Heart left ventricle (tissue), 16 donors: Measurements from ENCODE around the gene SORCS1. TPM values are rescaled to one million over a fixed set of nuclear protein-coding genes. Genes with fewer than 3 reads are reported as not detected.
A peak's percentile ranks its signal among the peaks of the same experiment; 100 is the strongest.

Experiments used
- ATAC-seq, 4 donors: fragments of 200-7000 bp; cut with Tn5 transposase; one replicate each; pipeline ENCODE4 v1.9.1; 2020 to 2022; ENCODE audit warnings: moderate library complexity in 4 of 4, mild to moderate bottlenecking in 3 of 4, moderate number of reproducible peaks in 1 of 4
- DNase-seq, 5 donors: peaks; one replicate each; pipeline ENCODE4 v3.0.0-alpha.2; 2020
- H3K27ac ChIP-seq, 12 donors: fragments of 200-600 bp; sonication (generic) in 4 of 12; one replicate each; pipeline versions ENCODE4 v1.5.0 to v1.8.0; 2016 to 2022; ENCODE audit warnings: mild to moderate bottlenecking in 2 of 12
- H3K27me3 ChIP-seq, 9 donors: fragments of 200-600 bp; sonication (generic) in 2 of 9; one replicate each; pipeline versions ENCODE4 v1.5.1 to v1.8.0; 2016 to 2022; ENCODE audit warnings: mild to moderate bottlenecking in 3 of 9
- H3K36me3 ChIP-seq, 9 donors: fragments of 200-600 bp; sonication (generic) in 2 of 9; one replicate each; pipeline versions ENCODE4 v1.5.0 to v1.8.0; 2018 to 2022; ENCODE audit warnings: mild to moderate bottlenecking in 2 of 9
- H3K4me1 ChIP-seq, 12 donors: fragments of 200-600 bp; sonication (generic) in 4 of 12; one replicate each; pipeline versions ENCODE4 v1.5.0 to v1.8.0; 2016 to 2022; ENCODE audit warnings: mild to moderate bottlenecking in 3 of 12
- H3K4me3 ChIP-seq, 12 donors: fragments of 200-600 bp; sonication (generic) in 4 of 12; one replicate each; pipeline versions ENCODE4 v1.5.0 to v1.8.0; 2017 to 2022; ENCODE audit warnings: mild to moderate bottlenecking in 9 of 12, moderate library complexity in 4 of 12
- H3K9me3 ChIP-seq, 12 donors: fragments of 200-600 bp; sonication (generic) in 4 of 12; one replicate each; pipeline versions ENCODE4 v1.5.0 to v1.8.0; 2016 to 2022; ENCODE audit warnings: mild to moderate bottlenecking in 1 of 12
- CTCF ChIP-seq, 12 donors: fragments of 200-600 bp; sonication (generic) in 4 of 12; IDR thresholded peaks; one replicate each; pipeline versions ENCODE4 v1.5.0 to v1.8.0; 2018 to 2022; ENCODE audit warnings: antibody characterized with exemption in 12 of 12, mild to moderate bottlenecking in 5 of 12
- POLR2A ChIP-seq, 2 donors: fragments of 450-650 bp; IDR thresholded peaks; one replicate each; pipeline ENCODE4 v1.6.1; 2017; ENCODE audit warnings: antibody characterized with exemption in 2 of 2, mild to moderate bottlenecking in 2 of 2, moderate library complexity in 2 of 2
- WGBS, 4 donors: extraction: QIAGEN DNeasy Blood & Tissue Kit in 2 of 4; methylation state at CpG; one replicate each; pipeline versions ENCODE4 v1.1.5 to v1.1.7; 2013 to 2018; 5-methylcytosine and 5-hydroxymethylcytosine counted together
- intact Hi-C, 10 donors: fragments of 100-400 bp; cut with DNase I; formaldehyde crosslinking; loops; one replicate each; pipeline versions ENCODE4 v1.11.1 to v1.14.2; 2022
- polyA plus RNA-seq, 2 donors: library from polyadenylated mRNA; stranded (reverse); fragments of 200-250 nt; gene quantifications; one replicate each; pipeline ENCODE4 v1.2.3, GENCODE V29; 2013
- total RNA-seq, 9 donors: library from RNA; depleted of rRNA in 2 of 9; stranded (reverse); fragments of >200 nt in 2 of 9; fragmentation: NEBNext Ultra II Directional in 3 of 9; extraction: Animal tissue kit (Norgen Biotek cat#: 25700) in 3 of 9; gene quantifications; one replicate each; pipeline versions ENCODE4 v1.1.0 to v1.2.4, GENCODE V29; 2016 to 2023
- donor health status: ischemic (EF 13 %, LVEDD 7.1; RV severe dilation, severe dysfunction).
- donor health status: healthy with polysubstance abuse.
- donor health status: DM: no; HTN: yes; CAD: no.
- donor health status: DM: no; HTN: no; CAD: no.
- donor health status: ischemic (EF 25% LVEDD 6.9; RV normal size, moderate dysfunction).
- donor health status: ischemic (EF 25% LVEDD 5.7; RV mildly dilated, moderate dysfunction).
- donor health status: healthy.
- donor health status: DM: yes; HTN: yes; CAD: no.
- donor health status: ischemic (EF 35%, LVEDD 5.7; RV mildly dilated, moderate dysfunction).
- donor health status: nonischemic (EF 11% LVEDD 7.7; RV severe dilation, severe dysfunction).
- donor health status: DM: yes; HTN: yes; CAD: no.
- donor health status: PGD.
- donor health status: ischemic (EF 29% LVEDD 5.4; RV normal size, mild dysfunction).
- donor health status: nonischemic (EF 23%, LVEDD 6.1; RV moderate dilation, normal function).

SORCS1 gene
- total and polyA plus RNA-seq, 11 donors, result 0.23 to 5.7 (median 1.1) TPM

- Histone ChIP-seq H3K36me3 (no peaks in the 10 kb centered on the region), H3K4me1 (peaks cover 0 to 7% (median 0%) of the 10 kb centered on the region in 12 donors), H3K9me3 (peaks cover 0 to 13% (median 0%) of the 10 kb centered on the region in 12 donors), H3K4me3 (no peak overlapping the region), H3K27ac (no peak overlapping the region), H3K27me3 (no peaks in the 10 kb centered on the region)
- DNase-seq (no peak), ATAC-seq (no peak)
- intact Hi-C loops, result loop anchor here in 3 of 10 donors (5.0 kb wide), 2 partner anchors 53 to 728 kb away; no protein-coding TSS in a partner anchor
- TF ChIP-seq POLR2A (IDR thresholded peaks at IDR 0.05) (no peak), CTCF (IDR thresholded peaks at IDR 0.05) (no peak)
- WGBS, 4 donors, result 70 to 81% (median 79%) methylated on average over 2 of the region's 2 CpGs
These were observed 484.4 kb downstream of the SORCS1 start for GRCh38 chr10:106680061-106680460.

- TF ChIP-seq POLR2A (IDR thresholded peaks at IDR 0.05) (no peak), CTCF (IDR thresholded peaks at IDR 0.05) (no peak)
- no peak for DNase-seq
- intact Hi-C loops, result no loop called here
- no peaks in the 10 kb centered on the region for H3K36me3 ChIP-seq
- peaks cover 0 to 13% (median 0%) of the 10 kb centered on the region in 12 donors for H3K9me3 ChIP-seq
- ATAC-seq, result peak in 1 of 4 donors; percentile 53
- H3K4me1 ChIP-seq, result peaks cover 0 to 7% (median 0%) of the 10 kb centered on the region in 12 donors
- H3K27ac ChIP-seq, result no peak overlapping the region
- no peaks in the 10 kb centered on the region for H3K27me3 ChIP-seq
- H3K4me3 ChIP-seq, result no peak overlapping the region
These were observed 485.2 kb downstream of the SORCS1 start for GRCh38 chr10:106679314-106679713.

GRCh38 chr10:106672517-106673175 lies 491.9 kb downstream of the SORCS1 start:
- no peaks in the 10 kb centered on the region for H3K36me3 ChIP-seq
- 46 to 51% (median 48%) methylated on average over 6 of the region's 6 CpGs for WGBS, 4 donors
- peak overlapping the region in 1 of 12 donors; percentile 24 for H3K27ac ChIP-seq
- no peak for TF ChIP-seq CTCF (IDR thresholded peaks at IDR 0.05)
- no peak for TF ChIP-seq POLR2A (IDR thresholded peaks at IDR 0.05)
- H3K27me3 ChIP-seq, result no peaks in the 10 kb centered on the region
- H3K4me3 ChIP-seq, result no peak overlapping the region
- intact Hi-C loops, result no loop called here
- DNase-seq (peak in 1 of 5 donors; percentile 33), ATAC-seq (peak; percentile 37 to 81 (median 58))
- H3K4me1 ChIP-seq, result peaks cover 0 to 3% (median 0%) of the 10 kb centered on the region in 12 donors
- H3K9me3 ChIP-seq, result peaks cover 0 to 13% (median 0%) of the 10 kb centered on the region in 12 donors

- no peaks in the 10 kb centered on the region for H3K27me3 ChIP-seq
- H3K4me3 ChIP-seq, result no peak overlapping the region
- ATAC-seq, result peak in 1 of 4 donors; percentile 38
- peak overlapping the region in 3 of 12 donors; percentile 18 to 27 (median 23) for H3K27ac ChIP-seq
- H3K36me3 ChIP-seq, result no peaks in the 10 kb centered on the region
- H3K4me1 ChIP-seq, result no peaks in the 10 kb centered on the region
- intact Hi-C loops, result no loop called here
- peaks cover 0 to 9% (median 0%) of the 10 kb centered on the region in 12 donors for H3K9me3 ChIP-seq
- no peak for DNase-seq
- 72 to 85% (median 80%) methylated on average over 3 of the region's 3 CpGs for WGBS, 4 donors
- TF ChIP-seq POLR2A (IDR thresholded peaks at IDR 0.05) (no peak), CTCF (IDR thresholded peaks at IDR 0.05) (no peak)
These were observed 502.8 kb downstream of the SORCS1 start for GRCh38 chr10:106661767-106662140.
